GM10266 (cell line): Measurements from ENCODE around the gene DNMT3A.

Source experiments
- DNase-seq: peaks from one replicate; pipeline ENCODE4 v3.0.0; 2012; ENCODE audit errors: extremely low spot score
- TF ChIP-seq, protein P1 (sequence below): IDR thresholded peaks from 2 replicates; pipeline ENCODE4 v1.5.1; 2012; ENCODE audit warnings: mild to moderate bottlenecking, low read depth; ENCODE audit not compliant: control insufficient read depth, insufficient read depth; ENCODE audit errors: missing control alignments

The DNMT3A gene

DNA sequence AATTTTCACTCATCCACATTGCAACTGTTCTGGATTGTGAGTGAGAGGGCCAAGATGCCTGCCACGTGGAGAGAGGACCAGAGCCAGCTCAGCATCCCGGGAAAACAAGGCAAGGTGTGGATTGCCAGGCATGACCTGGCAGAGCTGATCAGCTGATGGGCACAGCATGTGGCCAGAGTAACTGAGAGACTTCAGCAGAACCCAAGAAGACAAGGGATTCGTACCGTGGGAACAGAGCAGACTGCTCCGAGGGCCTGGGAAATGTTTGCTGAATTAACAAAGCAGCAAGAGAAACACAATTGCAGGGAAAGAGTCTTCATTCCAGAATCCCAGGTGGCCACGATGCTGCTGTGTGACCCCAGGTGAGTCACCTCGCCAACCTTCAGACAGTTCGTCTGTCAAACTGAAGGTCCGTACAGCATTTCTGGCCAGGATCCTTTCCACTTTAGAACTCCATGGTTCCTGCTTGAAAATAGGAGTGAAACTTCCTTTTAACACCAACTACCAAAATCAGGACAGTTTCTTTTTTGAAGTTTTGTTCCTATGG, 147.1 kb downstream of the DNMT3A start:
- no peak for DNase-seq
- TF ChIP-seq, protein P1, sequence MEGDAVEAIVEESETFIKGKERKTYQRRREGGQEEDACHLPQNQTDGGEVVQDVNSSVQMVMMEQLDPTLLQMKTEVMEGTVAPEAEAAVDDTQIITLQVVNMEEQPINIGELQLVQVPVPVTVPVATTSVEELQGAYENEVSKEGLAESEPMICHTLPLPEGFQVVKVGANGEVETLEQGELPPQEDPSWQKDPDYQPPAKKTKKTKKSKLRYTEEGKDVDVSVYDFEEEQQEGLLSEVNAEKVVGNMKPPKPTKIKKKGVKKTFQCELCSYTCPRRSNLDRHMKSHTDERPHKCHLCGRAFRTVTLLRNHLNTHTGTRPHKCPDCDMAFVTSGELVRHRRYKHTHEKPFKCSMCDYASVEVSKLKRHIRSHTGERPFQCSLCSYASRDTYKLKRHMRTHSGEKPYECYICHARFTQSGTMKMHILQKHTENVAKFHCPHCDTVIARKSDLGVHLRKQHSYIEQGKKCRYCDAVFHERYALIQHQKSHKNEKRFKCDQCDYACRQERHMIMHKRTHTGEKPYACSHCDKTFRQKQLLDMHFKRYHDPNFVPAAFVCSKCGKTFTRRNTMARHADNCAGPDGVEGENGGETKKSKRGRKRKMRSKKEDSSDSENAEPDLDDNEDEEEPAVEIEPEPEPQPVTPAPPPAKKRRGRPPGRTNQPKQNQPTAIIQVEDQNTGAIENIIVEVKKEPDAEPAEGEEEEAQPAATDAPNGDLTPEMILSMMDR, result no peak

DNA sequence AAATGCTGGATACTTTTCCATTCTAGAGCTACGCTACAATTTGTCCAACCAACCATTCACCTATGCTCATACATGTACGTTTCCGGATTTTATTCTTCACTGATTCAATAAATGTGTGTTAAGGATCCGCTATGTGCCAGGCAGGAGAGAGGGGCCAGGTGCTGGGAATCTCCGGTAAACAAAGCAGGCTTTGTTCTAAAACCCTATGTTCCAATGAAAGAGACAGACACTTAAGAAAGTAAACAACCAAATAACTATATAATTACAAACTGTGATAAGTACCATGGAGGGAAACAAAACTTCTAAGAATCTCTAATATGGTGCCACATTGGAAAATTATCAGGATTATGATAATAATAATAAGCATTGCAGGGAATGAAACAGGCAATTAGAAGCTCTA, 151.2 kb downstream of the DNMT3A start:
- TF ChIP-seq, protein P1, result no peak
- DNase-seq, result no peak

DNA sequence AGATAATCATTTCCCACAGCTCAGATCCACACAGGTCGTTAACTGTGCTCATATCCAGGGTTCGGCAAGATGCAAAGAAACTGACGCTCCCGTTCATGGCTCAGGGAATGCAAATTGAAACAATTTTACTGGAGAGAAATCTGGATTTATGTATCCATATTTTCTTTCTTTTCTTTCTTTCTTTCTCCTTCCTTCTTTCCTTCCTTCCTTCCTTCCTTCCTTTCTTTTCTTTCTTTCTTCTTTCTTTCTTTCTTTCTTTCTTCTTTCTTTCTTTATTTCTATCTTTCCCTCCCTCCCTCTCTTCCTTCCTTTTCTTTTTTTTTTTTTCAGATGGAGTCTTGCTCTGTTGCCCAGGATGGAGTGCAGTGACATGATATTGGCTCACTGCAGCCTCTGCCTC, 153.3 kb downstream of the DNMT3A start:
- TF ChIP-seq, protein P1, result no peak

DNA sequence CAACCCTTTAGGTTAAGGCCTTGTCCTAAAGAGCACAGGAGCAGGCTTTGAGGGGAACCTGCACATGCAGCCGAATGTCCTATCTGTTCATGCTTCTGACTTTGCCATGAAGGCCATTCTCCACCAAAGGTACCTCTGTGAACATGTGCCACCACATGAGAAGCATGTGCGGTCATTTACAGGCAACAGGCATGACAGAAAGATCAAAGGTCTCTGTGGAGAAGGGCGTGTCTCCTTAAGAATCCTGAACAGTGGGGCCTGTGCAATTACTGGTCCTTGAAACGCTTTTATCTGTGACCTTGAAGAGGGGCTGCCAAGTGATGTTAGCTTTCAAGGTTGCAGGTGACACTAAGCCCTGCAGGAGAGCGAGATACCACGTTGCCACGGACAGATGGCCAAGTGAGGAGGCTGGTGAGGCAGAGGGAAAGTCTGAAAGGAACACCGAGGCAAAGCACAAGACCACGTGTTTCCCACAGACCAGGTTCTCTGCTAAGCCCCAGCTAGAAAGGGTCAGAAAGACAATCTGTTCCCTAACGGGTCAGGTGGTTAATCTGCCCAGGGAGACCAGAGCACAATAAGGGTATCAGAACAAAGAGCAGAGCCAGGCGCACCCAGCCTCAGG, 153.9 kb downstream of the DNMT3A start:
- DNase-seq, result no peak
- TF ChIP-seq, protein P1, result no peak

More for the DNA sequence above, 153.3 kb downstream of the DNMT3A start:
- DNase-seq, result no peak

DNA sequence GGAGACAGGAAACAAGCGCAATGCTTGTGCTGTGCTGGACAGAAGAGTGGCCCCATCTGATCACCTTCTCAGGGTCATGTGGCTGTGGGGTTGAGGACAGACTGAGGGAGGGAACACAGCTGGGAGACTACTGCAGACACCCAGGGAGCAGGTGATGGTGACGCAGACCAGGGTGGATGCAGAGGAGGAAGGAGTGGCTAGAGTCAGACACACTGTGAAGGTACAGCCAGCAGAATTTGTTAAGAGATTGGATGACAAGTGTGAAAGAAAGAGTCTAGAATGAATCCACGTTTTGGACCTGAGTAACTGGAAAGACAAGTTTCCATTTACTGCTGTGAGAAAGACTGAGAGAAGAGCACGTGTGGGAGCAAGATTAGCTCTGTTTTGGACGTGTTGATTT, 157.5 kb downstream of the DNMT3A start:
- TF ChIP-seq, protein P1, result no peak
- no peak for DNase-seq

DNA sequence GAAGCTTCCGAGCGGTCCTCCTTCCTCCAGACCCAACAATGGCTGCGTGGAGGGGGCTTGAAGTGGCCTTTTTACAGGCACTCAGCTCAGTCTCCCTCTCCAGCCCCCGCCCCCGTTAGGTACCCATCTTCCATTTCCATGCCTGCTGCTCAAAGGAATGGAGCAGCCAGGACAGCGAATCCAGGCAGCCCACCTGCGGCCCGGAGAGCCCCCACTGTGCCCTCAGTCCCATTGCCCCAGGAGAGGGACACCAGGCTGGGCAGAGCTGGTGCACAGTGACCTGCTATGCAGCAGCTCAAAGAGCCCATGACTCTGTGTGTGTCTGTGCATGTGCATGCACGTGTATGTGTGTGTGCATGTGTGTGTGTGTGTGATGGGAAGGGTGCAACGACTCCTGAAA, 162.7 kb downstream of the DNMT3A start:
- DNase-seq, result no peak
- TF ChIP-seq, protein P1, result no peak
